ENCODE results near the gene METRN. TPM values are rescaled to one million over a fixed set of nuclear protein-coding genes. Genes with fewer than 3 reads are reported as not detected.
A peak's percentile ranks its signal among the peaks of the same experiment; 100 is the strongest.

METRN gene
- polyA plus RNA-seq, 1 experiment = 33.7 TPM

DNA sequence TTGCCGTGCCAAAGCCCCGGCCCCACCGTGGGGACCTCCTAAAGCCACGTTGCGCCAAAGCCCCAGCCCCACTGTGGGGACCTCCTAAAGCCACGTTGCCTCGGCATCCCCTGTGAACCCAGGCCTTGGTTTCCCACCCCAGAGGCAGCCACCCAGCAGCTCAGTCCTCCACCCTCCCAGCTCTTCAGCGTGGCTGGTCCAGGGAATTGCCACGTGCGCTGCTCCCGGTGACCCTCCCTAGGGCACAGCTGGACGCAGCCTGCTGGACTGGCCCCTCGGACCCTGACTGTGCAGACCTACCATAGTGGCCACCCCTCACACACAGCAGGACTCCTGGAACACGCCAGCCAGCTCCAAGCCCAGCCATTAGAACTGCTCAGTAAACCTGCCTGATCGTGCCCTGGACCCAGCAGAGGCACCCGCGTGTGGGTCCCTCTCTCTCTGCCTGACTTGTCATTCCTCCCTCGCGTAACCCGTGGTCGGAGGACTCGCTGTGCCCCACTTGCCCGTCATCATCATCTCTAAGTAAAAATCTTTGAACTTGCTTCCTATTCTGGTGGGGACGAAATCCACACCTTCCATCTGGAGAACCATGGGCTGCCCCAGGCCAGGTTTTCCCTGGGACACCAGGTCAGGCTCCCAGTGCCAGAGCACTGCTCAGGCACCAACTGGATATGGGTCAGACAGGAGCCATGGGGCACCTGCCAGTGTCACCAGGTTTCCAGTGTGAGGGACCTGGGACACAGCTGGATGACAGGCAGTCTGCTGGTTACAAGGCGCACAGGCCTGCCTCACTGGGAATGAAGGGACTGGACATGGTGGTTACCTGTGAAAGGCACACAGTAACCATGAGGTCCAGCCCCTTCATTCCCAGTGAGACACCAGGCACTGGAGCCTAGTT, 20.3 kb downstream of the METRN start:
- TF ChIP-seq, protein P1, sequence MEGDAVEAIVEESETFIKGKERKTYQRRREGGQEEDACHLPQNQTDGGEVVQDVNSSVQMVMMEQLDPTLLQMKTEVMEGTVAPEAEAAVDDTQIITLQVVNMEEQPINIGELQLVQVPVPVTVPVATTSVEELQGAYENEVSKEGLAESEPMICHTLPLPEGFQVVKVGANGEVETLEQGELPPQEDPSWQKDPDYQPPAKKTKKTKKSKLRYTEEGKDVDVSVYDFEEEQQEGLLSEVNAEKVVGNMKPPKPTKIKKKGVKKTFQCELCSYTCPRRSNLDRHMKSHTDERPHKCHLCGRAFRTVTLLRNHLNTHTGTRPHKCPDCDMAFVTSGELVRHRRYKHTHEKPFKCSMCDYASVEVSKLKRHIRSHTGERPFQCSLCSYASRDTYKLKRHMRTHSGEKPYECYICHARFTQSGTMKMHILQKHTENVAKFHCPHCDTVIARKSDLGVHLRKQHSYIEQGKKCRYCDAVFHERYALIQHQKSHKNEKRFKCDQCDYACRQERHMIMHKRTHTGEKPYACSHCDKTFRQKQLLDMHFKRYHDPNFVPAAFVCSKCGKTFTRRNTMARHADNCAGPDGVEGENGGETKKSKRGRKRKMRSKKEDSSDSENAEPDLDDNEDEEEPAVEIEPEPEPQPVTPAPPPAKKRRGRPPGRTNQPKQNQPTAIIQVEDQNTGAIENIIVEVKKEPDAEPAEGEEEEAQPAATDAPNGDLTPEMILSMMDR (IDR thresholded peaks at IDR 0.05; ENCODE audit: insufficient read depth, low read depth, low read length) = no peak
- ChIA-PET POLR2A (no interaction called here), CTCF (interaction anchor here (1.8 kb wide), 1 partner anchor 23 kb away, joined by 6 read pairs; no protein-coding TSS in a partner anchor)
- Histone ChIP-seq H3K27me3 (ENCODE audit: control insufficient read depth, insufficient read depth, low read length) (no peaks in the 10 kb centered on the region), H3K36me3 (ENCODE audit: control insufficient read depth, insufficient read depth, low read length) (peaks cover 22% of the 10 kb centered on the region), H3K4me3 (ENCODE audit: low read depth, low read length) (no peak overlapping the region)
- no peak for DNase-seq (ENCODE audit: low read depth)

- POLR2A ChIA-PET = no interaction called here
- H3K36me3 ChIP-seq (ENCODE audit: control insufficient read depth, insufficient read depth, low read length) = peaks cover 22% of the 10 kb centered on the region
- CTCF ChIA-PET = interaction anchor here (1.3 to 1.8 kb wide), 2 partner anchors 24 to 68 kb away, joined by 3 to 6 read pairs; no protein-coding TSS in a partner anchor
Observed at GRCh38 chr16:735982-736453, 21.1 kb downstream of the METRN start.

DNA sequence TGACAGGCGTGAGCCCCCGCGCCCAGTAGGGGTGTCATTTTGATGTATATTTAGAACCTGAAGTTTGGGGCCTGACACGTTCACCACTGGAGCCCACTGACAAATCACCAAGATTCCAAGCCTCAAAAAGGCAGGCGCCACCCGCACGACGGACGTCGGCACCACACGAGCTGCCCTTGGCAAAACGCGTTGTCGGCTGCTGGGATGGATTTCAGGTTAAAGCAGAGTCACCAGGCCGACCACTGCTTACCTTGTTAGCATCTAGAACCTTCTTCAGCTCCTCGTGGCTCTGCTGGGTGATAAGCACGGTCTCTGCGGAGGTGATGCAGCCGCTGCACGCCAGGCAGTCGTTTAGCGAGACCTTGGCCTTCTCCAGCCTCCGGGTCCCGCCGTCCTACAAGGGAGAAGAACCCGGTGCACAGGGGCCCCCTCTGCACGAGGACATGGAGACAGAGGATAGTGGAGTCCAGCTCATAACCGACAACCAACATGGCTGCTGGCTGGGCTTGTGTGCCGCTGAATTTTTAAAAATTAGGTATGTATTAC, 22.1 kb downstream of the METRN start:
- no peak for DNase-seq (ENCODE audit: low read depth)
- Histone ChIP-seq H3K27me3 (ENCODE audit: control insufficient read depth, insufficient read depth, low read length) (no peaks in the 10 kb centered on the region), H3K4me3 (ENCODE audit: low read depth, low read length) (no peak overlapping the region), H3K36me3 (ENCODE audit: control insufficient read depth, insufficient read depth, low read length) (peaks cover 21% of the 10 kb centered on the region)
- ChIA-PET POLR2A (no interaction called here), CTCF (interaction anchor here (0.9 to 1.8 kb wide), 4 partner anchors 21 to 320 kb away, joined by 3 to 6 read pairs (median 3); no protein-coding TSS in a partner anchor)
- TF ChIP-seq, protein P1 (IDR thresholded peaks at IDR 0.05; ENCODE audit: insufficient read depth, low read depth, low read length) = no peak

More at GRCh38 chr16:735982-736453, 21.1 kb downstream of the METRN start:
- Histone ChIP-seq H3K4me3 (ENCODE audit: low read depth, low read length) (no peak overlapping the region), H3K27me3 (ENCODE audit: control insufficient read depth, insufficient read depth, low read length) (no peaks in the 10 kb centered on the region)
- TF ChIP-seq, protein P1 (IDR thresholded peaks at IDR 0.05; ENCODE audit: insufficient read depth, low read depth, low read length) = no peak
- DNase-seq (ENCODE audit: low read depth) = no peak

GRCh38 chr16:739560-740458, 24.9 kb downstream of the METRN start:
- Histone ChIP-seq H3K27me3 (ENCODE audit: control insufficient read depth, insufficient read depth, low read length) (no peaks in the 10 kb centered on the region), H3K36me3 (ENCODE audit: control insufficient read depth, insufficient read depth, low read length) (peaks cover 6% of the 10 kb centered on the region), H3K4me3 (ENCODE audit: low read depth, low read length) (peak overlapping the region; percentile 95)
- ChIA-PET CTCF (interaction anchor here (0.8 to 3.2 kb wide), 10 partner anchors 10 to 247 kb away, joined by 3 to 14 read pairs (median 3); partner anchors contain the start of gene STUB1), POLR2A (no interaction called here)
- DNase-seq (ENCODE audit: low read depth) = no peak
- TF ChIP-seq, protein P1 (IDR thresholded peaks at IDR 0.05; ENCODE audit: insufficient read depth, low read depth, low read length) = no peak

Data from BJ (cell line).